Activated naive CD4-positive, alpha-beta T cell treated with anti-CD3 and anti-CD28 coated beads, Interleukin-2, amount 50 U/mL, for 72 hours (primary cell): ENCODE data around the gene BMERB1. TPM values are rescaled to one million over a fixed set of nuclear protein-coding genes. Genes with fewer than 3 reads are reported as not detected.
"Not testable (repeated sequence)": the region's sequence is repeated elsewhere in the genome, so short reads cannot be mapped to it uniquely, and the experiment has no call there.

Experiments used
- ATAC-seq, 2 donors: fragments of 150-1000 bp; cut with Tn5 transposase; 2 replicates each; pipeline ENCODE4 v1.10.0; 2021; ENCODE audit warnings: mild to moderate bottlenecking in 2 of 2, moderate library complexity in 2 of 2
- DNase-seq, 2 donors: peaks; one replicate each; pipeline ENCODE4 v3.0.0; 2021 to 2022; ENCODE audit warnings: low spot score in 2 of 2
- H3K27ac Mint-ChIP-seq, 2 donors: one replicate each; pipeline ENCODE4 v1.8.0; 2022; ENCODE audit warnings: mild to moderate bottlenecking in 2 of 2, mixed read lengths in 2 of 2
- H3K36me3 Mint-ChIP-seq, 2 donors: one replicate each; pipeline ENCODE4 v1.8.0; 2022; ENCODE audit warnings: mixed read lengths in 2 of 2
- H3K9me3 Mint-ChIP-seq, 2 donors: one replicate each; pipeline ENCODE4 v1.8.0; 2022; ENCODE audit warnings: mixed read lengths in 2 of 2
- total RNA-seq, 2 donors: library from RNA; stranded (reverse); gene quantifications; one replicate each; pipeline ENCODE4 v1.2.3, GENCODE V29; 2022

Gene BMERB1
- total RNA-seq, 2 donors from 2014 or later: 5.8 to 20.2 TPM

DNA sequence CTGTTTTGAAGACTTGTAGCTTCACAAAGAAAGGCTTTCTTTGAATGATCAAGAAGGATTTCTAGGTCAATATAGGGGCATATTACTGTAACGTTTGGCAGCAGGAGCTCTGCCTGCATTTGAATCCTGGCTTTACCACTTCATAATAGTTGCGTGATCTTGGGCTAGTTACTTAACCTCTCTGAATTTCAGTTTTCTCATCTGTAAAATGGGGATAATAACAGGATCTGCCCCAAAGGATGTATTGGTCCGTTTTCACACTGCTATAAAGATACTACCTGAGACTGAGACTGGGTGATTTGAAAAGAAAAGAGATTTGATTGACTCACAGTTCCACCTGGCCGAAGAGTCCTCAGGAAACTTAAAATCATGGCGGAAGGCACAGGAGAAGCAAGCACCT lies 12.5 kb downstream of the BMERB1 start:
- H3K27ac Mint-ChIP-seq: no peak overlapping the region
- DNase-seq (no peak), ATAC-seq (no peak)
- peaks cover 0 to 14% of the 10 kb centered on the region in 2 donors for H3K36me3 Mint-ChIP-seq
- peaks cover 0 to 9% of the 10 kb centered on the region in 2 donors for H3K9me3 Mint-ChIP-seq

DNA sequence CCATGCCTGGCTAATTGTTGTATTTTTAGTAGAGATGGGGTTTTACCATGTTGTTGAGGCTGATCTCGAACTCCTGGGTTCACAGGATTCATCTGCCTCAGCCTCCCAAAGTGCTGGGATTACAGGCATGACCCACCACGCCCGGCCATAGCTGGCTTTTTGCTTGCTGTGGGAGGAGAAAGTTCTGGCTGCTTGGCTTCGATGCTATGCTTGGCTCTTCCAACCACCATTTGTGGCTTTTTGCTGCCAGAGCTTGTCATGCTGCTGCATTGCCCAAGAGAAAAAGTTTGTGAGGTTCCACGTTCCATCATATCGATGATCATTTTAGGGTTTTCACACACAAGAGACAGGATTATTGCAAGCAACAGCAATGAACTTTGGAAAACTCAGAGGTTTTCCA lies 16.2 kb downstream of the BMERB1 start:
- Mint-ChIP-seq H3K36me3 (peaks cover 0 to under 1% of the 10 kb centered on the region in 2 donors), H3K27ac (no peak overlapping the region), H3K9me3 (peaks cover 0 to 2% of the 10 kb centered on the region in 2 donors)
- DNase-seq (no peak), ATAC-seq (no peak)

DNA sequence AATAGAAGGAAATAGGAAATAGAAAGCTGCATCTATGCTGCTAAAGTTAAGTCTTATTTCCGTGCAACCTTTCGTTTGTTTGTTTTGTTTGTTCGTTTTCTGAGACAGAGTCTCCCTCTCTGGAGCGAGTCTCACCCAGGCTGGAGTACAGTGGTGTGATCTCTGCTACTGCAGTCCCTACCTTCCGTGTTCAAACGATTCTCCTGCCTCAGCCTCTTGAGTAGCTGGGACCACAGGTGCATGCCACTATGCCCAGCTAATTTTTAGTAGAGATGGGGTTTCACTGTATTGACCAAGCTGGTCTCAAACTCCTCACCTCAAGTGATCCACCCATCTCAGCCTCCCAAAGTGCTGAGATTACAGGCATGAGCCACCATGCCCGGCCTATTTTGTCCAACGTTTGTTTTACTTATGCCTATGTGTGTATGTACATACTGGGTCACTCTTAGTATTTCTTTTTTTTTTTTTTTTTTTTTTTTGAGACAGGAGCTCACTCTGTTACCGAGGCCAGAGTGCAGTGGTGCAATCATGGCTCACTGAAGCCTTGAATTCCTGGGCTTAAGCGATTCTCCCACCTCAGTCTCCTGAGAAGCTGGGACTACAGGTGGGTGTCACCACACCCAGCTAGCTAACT lies 16.8 kb downstream of the BMERB1 start:
- ATAC-seq: no peak
- DNase-seq: no peak
- no peaks in the 10 kb centered on the region for H3K36me3 Mint-ChIP-seq

DNA sequence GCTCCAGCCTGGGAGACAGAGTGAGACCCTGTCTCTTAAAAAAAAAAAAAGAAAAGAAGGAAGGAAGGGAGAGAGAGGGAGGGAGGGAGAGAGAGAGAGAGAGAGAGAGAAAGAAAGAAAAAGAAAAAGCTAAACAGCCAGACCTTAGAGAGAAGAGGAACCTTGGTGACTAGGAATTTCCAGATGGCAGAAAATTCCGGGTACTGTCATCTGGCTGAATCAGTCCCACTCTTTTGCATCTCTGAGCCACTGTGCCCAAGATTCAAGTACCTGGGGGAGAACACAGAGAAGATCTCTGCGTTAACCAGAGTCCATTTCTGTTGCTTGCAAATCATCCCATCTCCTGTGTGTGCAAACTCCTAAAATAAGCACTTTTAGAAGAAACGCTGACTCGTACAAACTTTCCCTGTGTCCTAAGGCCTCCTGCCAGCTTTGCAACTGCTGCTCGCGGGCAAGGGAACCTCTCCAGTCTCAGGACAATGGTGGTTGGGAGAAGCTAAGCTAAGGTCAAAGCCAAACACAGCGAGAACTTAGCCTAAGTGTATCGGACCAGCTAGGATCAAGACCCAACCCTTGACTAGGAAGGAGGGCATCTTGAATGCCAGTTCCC lies 18.0 kb downstream of the BMERB1 start:
- peak overlapping the region in 1 of 2 donors; percentile 39 for H3K27ac Mint-ChIP-seq
- H3K36me3 Mint-ChIP-seq: no peaks in the 10 kb centered on the region
- no peak for DNase-seq
- no peak for ATAC-seq
- H3K9me3 Mint-ChIP-seq: no peaks in the 10 kb centered on the region

More for the DNA sequence above, 16.8 kb downstream of the BMERB1 start:
- Mint-ChIP-seq H3K9me3 (no peaks in the 10 kb centered on the region), H3K27ac (no peak overlapping the region)

DNA sequence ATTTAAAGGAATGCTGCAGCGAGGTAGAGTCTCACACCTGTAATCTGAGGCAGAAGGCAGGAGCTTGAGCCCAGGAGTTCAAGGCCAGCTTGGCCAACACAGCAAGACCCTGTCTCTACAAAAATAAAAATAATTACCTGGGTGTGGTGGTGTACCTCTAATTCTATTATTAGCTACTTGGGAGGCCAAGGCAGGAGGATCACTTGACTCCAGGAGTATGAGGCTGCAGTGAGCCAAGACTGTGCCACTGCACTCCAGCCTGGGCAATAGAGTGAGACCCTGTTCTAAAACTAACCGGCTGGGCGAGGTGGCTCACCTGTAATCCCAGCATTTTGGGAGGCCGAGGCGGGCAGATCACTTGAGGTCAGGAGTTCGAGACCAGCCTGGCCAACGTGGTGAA lies 18.9 kb downstream of the BMERB1 start:
- H3K27ac Mint-ChIP-seq, ATAC-seq, H3K36me3 Mint-ChIP-seq, DNase-seq, H3K9me3 Mint-ChIP-seq: not testable (repeated sequence)

DNA sequence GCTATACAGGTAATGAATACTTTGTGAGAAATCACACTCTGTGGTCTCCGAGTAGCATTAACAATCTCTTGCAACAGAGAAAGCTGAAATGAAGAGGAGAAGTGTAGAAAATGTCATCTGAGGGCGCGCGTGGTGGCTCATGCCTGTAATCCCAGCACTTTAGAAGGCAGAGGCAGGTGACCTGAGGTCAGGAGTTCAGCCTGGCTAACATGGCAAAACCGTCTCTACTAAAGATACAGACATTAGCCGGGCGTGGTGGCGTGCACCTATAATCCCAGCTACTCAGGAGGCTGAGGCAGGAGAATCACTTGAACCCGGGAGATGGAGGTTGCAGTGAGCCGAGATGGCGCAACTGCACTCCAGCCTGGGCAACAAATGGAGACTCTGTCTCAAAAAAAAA lies 20.5 kb downstream of the BMERB1 start:
- H3K36me3 Mint-ChIP-seq, H3K27ac Mint-ChIP-seq, ATAC-seq, H3K9me3 Mint-ChIP-seq, DNase-seq: not testable (repeated sequence)

DNA sequence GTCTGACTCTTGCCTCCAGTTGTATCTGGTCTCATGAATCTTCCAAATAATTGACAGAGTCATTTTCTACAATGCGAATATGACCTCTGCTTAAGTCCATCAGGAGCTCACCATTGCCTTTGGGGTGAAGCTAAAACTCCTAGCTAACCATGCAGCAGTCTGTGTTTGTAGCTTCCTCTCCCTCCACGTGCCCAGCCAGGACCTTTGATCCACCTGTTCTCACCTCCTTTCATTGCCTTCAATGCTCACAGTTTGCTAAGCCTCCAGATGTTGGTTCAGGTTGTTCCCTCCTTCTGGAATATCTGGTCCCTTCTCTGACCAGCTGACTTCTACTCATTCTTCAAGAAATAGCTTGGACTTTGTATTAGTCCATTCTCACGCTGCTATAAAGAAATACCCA lies 23.0 kb downstream of the BMERB1 start:
- no peak for DNase-seq
- no peak overlapping the region for H3K27ac Mint-ChIP-seq
- ATAC-seq: no peak
- no peaks in the 10 kb centered on the region for H3K9me3 Mint-ChIP-seq
- H3K36me3 Mint-ChIP-seq: no peaks in the 10 kb centered on the region

DNA sequence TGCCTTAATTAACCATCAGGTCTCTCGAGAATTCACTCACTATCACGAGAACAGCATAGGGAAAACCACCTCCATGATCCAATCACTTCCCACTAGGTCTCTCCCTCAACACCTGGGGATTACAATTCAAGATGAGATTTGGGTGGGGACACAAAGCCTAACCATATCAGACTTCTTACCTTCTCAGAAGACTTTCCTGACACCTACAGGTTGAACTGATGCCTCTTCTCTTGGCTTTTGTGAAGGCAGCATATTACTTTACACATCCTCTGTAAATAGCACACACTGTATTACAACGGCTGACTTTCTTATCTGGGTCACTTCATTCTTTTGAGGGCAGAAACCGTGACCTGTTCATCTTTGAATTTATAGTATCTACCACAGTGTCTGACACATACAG lies 23.6 kb downstream of the BMERB1 start:
- no peak for ATAC-seq
- H3K9me3 Mint-ChIP-seq: no peaks in the 10 kb centered on the region
- H3K36me3 Mint-ChIP-seq: no peaks in the 10 kb centered on the region

DNA sequence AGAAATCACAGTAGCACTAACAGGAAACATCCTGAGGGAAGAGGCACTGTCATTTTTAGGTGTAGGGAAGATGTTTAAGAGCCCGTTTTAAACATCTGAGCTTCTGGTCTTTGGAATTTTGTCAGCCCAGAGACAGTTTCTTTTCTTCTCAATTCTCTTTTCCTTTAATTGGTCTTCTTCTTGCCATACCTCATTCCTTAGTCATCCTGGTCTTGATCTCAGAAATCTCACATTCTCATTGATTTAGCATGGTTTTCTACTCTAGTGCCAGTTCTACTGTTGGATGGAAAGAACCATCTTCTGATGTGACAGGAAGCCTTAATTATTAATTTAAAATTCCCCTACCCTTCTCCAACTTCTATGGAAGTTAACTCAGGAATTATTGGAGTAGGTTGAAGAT lies 25.4 kb downstream of the BMERB1 start:
- DNase-seq: no peak
- ATAC-seq: no peak
- H3K9me3 Mint-ChIP-seq: no peaks in the 10 kb centered on the region
- no peak overlapping the region for H3K27ac Mint-ChIP-seq
- H3K36me3 Mint-ChIP-seq: no peaks in the 10 kb centered on the region

More for the DNA sequence above, 23.6 kb downstream of the BMERB1 start:
- DNase-seq: no peak
- H3K27ac Mint-ChIP-seq: no peak overlapping the region

DNA sequence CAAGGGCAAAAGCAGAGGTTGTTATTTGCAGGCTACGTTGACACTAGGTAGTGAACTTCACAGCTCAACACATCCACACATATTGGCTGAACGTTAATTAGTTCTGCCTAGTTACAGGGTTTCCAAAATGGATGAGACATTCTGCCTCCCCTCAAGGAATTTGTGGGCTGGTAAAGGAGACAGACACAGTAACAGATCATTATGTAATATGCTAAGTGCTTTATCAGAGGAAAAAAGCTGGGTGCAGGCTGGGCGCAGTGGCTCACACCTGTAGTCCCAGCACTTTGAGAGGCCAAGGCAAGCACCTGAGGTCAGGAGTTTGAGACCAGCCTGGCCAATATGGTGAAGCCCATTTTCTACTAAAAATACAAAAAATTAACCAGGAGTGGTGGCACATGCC lies 26.2 kb downstream of the BMERB1 start:
- DNase-seq: no peak
- Mint-ChIP-seq H3K27ac (no peak overlapping the region), H3K36me3 (no peaks in the 10 kb centered on the region), H3K9me3 (no peaks in the 10 kb centered on the region)
- no peak for ATAC-seq

DNA sequence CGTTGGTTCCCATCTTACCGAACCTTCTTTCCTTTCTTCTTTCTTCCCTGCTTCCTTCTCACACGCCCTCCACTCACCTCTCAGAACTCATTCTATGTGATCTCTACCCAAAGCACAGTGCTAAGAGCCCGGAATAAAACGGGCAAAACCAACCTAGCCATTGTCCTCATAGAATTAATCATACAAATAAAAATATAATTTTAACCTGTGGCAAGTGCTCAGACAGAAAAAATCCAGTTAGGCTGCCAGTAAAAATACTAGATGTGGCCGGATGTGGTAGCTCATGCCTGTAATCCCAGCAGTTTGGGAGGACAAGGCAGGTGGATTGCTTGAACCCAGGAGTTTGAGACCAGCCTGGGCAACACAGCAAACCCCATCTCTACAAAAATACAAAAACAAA lies 27.0 kb downstream of the BMERB1 start:
- H3K36me3 Mint-ChIP-seq: no peaks in the 10 kb centered on the region
- H3K27ac Mint-ChIP-seq: no peak overlapping the region
- no peaks in the 10 kb centered on the region for H3K9me3 Mint-ChIP-seq
- ATAC-seq: no peak
- DNase-seq: no peak

DNA sequence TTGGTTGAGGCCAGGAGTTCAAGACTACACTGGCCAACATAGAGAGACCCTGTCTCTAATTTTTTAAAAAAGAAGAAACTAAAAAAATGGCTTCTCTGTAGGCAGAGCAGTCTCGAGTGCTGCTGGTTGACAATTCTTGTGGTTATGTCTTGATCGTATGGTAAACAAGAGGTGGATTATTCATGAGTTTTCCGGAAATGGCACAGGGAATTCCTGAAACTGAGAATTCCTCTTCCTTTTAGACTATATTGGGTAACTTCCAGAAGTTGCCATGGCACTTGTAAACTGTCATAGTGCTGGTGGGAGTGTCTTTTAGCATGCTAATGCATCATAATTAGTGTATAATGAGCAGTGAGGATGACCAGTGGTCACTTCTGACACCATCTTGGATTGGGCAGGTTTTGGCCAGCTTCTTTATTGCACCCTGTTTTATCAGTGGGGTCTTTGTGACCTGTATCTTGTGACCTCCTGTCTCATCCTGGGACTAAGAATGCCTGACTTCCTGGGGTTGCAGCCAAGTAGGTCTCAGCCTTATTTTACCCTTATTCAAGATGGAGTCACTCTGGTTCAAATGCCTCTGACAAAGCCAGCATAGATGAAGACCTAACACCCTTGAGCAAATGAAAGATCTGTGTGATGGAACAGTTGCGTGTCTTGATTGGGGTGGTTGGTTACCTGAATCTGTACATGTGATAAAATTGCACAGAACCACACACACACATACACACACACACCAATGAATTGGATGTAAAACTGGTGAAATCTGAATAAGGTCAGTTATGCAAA lies 30.2 kb downstream of the BMERB1 start:
- ATAC-seq (no peak), DNase-seq (no peak)
- Mint-ChIP-seq H3K9me3 (peaks cover 0 to 5% of the 10 kb centered on the region in 2 donors), H3K36me3 (peaks cover 0 to 8% of the 10 kb centered on the region in 2 donors), H3K27ac (no peak overlapping the region)

DNA sequence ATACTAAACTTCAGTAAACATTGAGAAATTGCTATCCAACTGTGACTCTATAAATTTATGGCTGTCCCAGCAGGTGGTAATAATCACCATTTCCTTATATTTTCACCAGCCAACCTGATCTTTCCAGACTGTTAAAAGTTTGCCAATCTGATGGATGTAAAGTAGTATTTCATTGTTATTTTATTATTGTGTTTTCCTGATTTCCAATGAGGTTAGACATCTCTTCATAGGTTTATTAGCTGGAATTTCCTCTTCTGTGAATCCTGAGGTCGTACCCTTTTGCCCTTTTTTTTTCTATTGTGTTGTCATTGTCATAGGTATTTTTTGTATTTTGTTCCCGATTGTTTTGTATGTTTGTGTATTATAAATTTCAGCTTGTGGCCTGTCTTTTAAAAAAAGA lies 31.7 kb downstream of the BMERB1 start:
- Mint-ChIP-seq H3K9me3 (peaks cover 0 to 5% of the 10 kb centered on the region in 2 donors), H3K36me3 (peaks cover 0 to 8% of the 10 kb centered on the region in 2 donors), H3K27ac (no peak overlapping the region)
- DNase-seq (no peak), ATAC-seq (no peak)

DNA sequence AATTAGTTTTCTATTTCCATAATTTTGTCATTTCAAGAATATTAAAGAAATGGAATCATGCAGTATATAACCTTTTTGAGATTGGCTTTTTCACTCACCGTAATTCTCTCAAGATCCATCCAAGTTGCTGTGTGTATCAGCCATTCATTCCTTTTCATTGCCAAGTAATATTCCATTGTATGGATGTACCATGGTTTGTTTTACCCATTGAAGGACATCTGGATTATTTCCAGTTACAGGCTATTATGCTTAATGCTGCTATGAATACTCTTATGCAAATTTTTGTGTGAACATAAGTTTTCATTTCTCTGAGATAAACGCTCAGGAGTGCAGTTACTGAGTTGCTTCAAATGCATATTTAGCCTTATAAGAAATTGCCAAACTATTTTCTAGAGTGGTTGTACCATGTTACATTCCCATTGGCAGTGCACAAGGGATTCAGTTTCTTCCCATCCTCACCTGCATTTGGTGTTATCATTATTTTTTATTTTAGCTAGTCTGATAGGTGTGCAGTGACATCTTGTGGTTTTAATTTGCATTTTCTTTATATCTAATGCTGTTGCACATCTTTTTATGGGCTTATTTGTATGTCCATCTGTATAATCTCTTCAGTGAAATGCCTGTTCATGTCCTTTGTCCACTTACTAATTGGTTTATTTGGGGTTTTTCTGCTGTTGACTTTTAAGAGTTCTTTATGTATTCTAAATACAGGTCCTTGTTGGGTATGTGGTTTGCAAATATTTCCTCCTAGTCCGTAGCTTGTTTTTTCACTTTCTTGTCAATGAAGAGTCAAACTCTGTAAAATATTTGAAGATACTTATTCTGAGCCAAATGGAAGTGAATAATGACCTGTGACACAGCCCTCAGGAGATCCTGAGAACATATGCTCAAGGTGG lies 32.7 kb downstream of the BMERB1 start:
- ATAC-seq (no peak), DNase-seq (no peak)
- H3K36me3 Mint-ChIP-seq: peaks cover 0 to 8% of the 10 kb centered on the region in 2 donors
- peaks cover 0 to 5% of the 10 kb centered on the region in 2 donors for H3K9me3 Mint-ChIP-seq
- H3K27ac Mint-ChIP-seq: no peak overlapping the region

DNA sequence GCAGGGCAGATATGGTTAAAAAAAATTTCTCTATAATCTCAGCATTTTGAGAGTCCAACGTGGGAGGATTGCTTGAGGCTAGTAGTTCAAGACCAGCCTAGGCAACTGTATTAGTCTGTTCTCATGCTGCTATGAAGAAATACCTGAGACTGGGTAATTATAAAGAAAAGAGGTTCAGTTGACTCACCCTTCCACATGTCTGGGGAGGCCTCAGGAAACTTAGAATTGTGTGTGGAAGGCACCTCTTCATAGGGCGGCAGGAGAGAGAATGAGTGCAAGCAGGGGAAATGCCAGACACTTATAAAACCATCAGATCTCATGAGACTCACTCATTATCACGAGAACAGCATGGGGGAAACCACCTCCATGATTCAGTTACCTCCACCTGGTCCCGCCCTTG lies 42.6 kb downstream of the BMERB1 start:
- Mint-ChIP-seq H3K27ac (peak overlapping the region; percentile 85 to 90), H3K36me3 (peaks cover 0 to 33% of the 10 kb centered on the region in 2 donors)
- not testable (repeated sequence) for H3K9me3 Mint-ChIP-seq
- peak in 1 of 2 donors; percentile 56 for DNase-seq
- peak in 1 of 2 donors; percentile 63 for ATAC-seq

DNA sequence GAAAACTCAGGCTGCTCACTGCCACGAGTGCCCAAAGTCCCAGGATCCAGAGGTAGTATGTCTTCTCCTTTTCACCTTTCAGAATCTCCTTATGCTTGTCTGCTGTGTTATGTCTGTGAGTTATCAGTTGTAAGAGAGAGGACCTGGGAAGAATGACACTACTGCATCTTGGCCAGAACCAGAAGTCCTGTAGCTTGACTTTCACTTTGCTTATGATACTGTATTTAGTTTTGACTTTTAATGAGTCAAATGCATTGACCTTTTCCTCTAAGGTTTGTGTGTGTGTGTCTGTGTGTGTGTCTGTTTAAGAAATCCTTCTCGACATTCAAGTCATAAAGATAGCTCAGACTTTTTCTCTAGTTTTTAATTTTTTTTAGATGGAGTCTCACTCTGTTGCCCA lies 43.4 kb downstream of the BMERB1 start:
- H3K36me3 Mint-ChIP-seq: peaks cover 0 to 33% of the 10 kb centered on the region in 2 donors
- DNase-seq (no peak), ATAC-seq (peak; percentile 55 to 74)
- peak overlapping the region in 1 of 2 donors; percentile 90 for H3K27ac Mint-ChIP-seq
- peaks cover 0 to 7% of the 10 kb centered on the region in 2 donors for H3K9me3 Mint-ChIP-seq
